Esophagus muscularis mucosa (tissue), 4 donors: ENCODE measurements around the gene PPCS. TPM values are rescaled to one million over a fixed set of nuclear protein-coding genes. Genes with fewer than 3 reads are reported as not detected.
A peak's percentile ranks its signal among the peaks of the same experiment; 100 is the strongest.

ENCODE experiments used
- DNase-seq: peaks from one replicate; pipeline ENCODE4 v3.0.0-alpha.2; 2017; ENCODE audit errors: extremely low spot score
- H3K27ac ChIP-seq, 4 donors: fragments of 200-600 bp; sonication (generic); replicated peaks in 1 of 4; 1 replicate in 3 of 4; 2 replicates in 1 of 4; pipeline ENCODE4 v1.5.1; 2016 to 2019; ENCODE audit warnings: mild to moderate bottlenecking in 1 of 4
- H3K27me3 ChIP-seq, 4 donors: fragments of 200-600 bp; sonication (generic); one replicate each; pipeline versions ENCODE4 v1.5.1 to v1.6.0; 2016 to 2019
- H3K36me3 ChIP-seq, 4 donors: fragments of 200-600 bp; sonication (generic); one replicate each; pipeline ENCODE4 v1.5.1; 2016 to 2019
- H3K4me1 ChIP-seq, 4 donors: fragments of 200-600 bp; sonication (generic); one replicate each; pipeline ENCODE4 v1.5.1; 2016 to 2019
- H3K4me3 ChIP-seq, 4 donors: fragments of 200-600 bp; sonication (generic); 1 replicate in 2 of 4; 2 replicates in 2 of 4; pipeline ENCODE4 v1.5.1; 2016 to 2019; ENCODE audit warnings: mild to moderate bottlenecking in 4 of 4, moderate library complexity in 1 of 4
- H3K9me3 ChIP-seq, 4 donors: fragments of 200-600 bp; sonication (generic); 1 replicate in 3 of 4; 2 replicates in 1 of 4; pipeline ENCODE4 v1.5.1; 2016 to 2019
- EP300 ChIP-seq: sonication (generic); formaldehyde crosslinking; IDR thresholded peaks from one replicate; pipeline ENCODE4 v1.6.1; 2017; ENCODE audit warnings: antibody characterized with exemption
- POLR2A ChIP-seq: fragments of 450-650 bp; IDR thresholded peaks from one replicate; pipeline ENCODE4 v1.6.1; 2017; ENCODE audit warnings: antibody characterized with exemption, moderate library complexity, mild to moderate bottlenecking, low read depth
- POLR2AphosphoS5 ChIP-seq, 2 donors: sonication (generic); formaldehyde crosslinking; IDR thresholded peaks; one replicate each; pipeline ENCODE4 v1.6.1; 2017; ENCODE audit warnings: antibody characterized with exemption in 2 of 2
- WGBS: methylation state at CpG from one replicate; pipeline ENCODE4 v1.1.5; 2018; 5-methylcytosine and 5-hydroxymethylcytosine counted together
- intact Hi-C: fragments of 100-400 bp; cut with DNase I; formaldehyde crosslinking; loops from one replicate; pipeline ENCODE4 v1.15.1; 2023
- total RNA-seq, 4 donors: library from RNA; depleted of rRNA; stranded (reverse); fragments of >200 nt; gene quantifications; one replicate each; pipeline versions ENCODE4 v1.1.0 to v1.2.1, GENCODE V29; 2016
- TF ChIP-seq, protein P1 (sequence below), 3 experiments: fragments of 200-600 bp in 2 of 3; fragments of 450-650 bp in 1 of 3; sonication (generic) in 2 of 3; IDR thresholded peaks; one replicate each; pipeline ENCODE4 v1.5.1; 2017 to 2019; ENCODE audit warnings: antibody characterized with exemption in 3 of 3, mild to moderate bottlenecking in 2 of 3, moderate library complexity in 1 of 3

Gene PPCS
- total RNA-seq, 4 donors from 2014 or later = 59.1 to 105 (median 90.6) TPM

- peaks cover 28 to 38% (median 32%) of the 10 kb centered on the region in 4 donors for H3K4me1 ChIP-seq
- no peaks in the 10 kb centered on the region for H3K36me3 ChIP-seq
- H3K27ac ChIP-seq = peak overlapping the region; percentile 8 to 72 (median 55)
- WGBS = 67% methylated on average over 5 of the region's 5 CpGs
- no peak overlapping the region for H3K4me3 ChIP-seq
- TF ChIP-seq POLR2AphosphoS5 (IDR thresholded peaks at IDR 0.05) = peak; percentile 57 to 73
- no peak for TF ChIP-seq EP300
- TF ChIP-seq, protein P1, sequence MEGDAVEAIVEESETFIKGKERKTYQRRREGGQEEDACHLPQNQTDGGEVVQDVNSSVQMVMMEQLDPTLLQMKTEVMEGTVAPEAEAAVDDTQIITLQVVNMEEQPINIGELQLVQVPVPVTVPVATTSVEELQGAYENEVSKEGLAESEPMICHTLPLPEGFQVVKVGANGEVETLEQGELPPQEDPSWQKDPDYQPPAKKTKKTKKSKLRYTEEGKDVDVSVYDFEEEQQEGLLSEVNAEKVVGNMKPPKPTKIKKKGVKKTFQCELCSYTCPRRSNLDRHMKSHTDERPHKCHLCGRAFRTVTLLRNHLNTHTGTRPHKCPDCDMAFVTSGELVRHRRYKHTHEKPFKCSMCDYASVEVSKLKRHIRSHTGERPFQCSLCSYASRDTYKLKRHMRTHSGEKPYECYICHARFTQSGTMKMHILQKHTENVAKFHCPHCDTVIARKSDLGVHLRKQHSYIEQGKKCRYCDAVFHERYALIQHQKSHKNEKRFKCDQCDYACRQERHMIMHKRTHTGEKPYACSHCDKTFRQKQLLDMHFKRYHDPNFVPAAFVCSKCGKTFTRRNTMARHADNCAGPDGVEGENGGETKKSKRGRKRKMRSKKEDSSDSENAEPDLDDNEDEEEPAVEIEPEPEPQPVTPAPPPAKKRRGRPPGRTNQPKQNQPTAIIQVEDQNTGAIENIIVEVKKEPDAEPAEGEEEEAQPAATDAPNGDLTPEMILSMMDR (IDR thresholded peaks at IDR 0.05) = no peak
- TF ChIP-seq POLR2A = no peak
- no peak for DNase-seq
- no peaks in the 10 kb centered on the region for H3K9me3 ChIP-seq
- no peaks in the 10 kb centered on the region for H3K27me3 ChIP-seq
- intact Hi-C loops = no loop called here
These were observed 37.1 kb upstream of the PPCS start for GRCh38 chr1:42419126-42419821.

GRCh38 chr1:42420121-42420520 lies 36.2 kb upstream of the PPCS start:
- peak overlapping the region in 3 of 4 donors; percentile 41 to 72 (median 69) for H3K27ac ChIP-seq
- DNase-seq = no peak

DNA sequence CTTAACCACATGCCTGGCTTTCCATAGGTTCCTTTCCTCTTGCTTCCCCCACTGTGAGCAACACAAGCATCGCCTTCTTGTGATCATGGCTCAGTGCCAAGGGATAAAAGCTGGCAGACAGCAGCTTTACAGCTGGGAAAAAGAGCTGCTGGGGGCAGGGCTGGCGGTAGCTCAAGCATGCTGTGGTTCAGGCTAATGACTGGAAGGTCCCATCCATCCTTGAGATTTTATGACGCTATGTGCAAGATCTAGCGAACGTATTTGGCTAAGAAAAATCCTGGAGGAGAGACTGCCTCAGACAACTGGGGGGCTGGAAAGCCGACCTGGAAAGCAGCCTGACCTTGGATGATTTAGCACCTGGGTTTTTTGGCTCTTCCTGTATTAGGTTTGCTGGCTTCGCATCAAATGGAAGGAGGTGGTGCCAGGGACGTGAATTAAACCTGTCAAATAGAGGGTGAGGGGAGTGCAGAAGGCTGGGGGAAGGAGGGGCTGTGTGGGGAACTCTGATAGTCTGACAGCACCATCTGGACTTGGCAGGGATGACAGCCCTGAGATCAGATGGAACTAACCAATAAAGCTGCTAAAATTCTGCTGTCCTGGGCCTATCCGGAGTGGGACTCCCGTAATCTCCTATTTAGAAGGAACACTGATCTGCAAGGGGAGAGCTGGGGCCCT lies 35.3 kb upstream of the PPCS start:
- H3K4me1 ChIP-seq = peaks cover 28 to 38% (median 32%) of the 10 kb centered on the region in 4 donors
- H3K9me3 ChIP-seq = no peaks in the 10 kb centered on the region
- H3K4me3 ChIP-seq = no peak overlapping the region
- WGBS = 5% methylated on average over 8 of the region's 10 CpGs
- H3K27ac ChIP-seq = peak overlapping the region in 3 of 4 donors; percentile 41 to 72 (median 69)
- no peaks in the 10 kb centered on the region for H3K27me3 ChIP-seq
- no peak for TF ChIP-seq EP300
- TF ChIP-seq POLR2AphosphoS5 (IDR thresholded peaks at IDR 0.05) = peak; percentile 29 to 67
- no peaks in the 10 kb centered on the region for H3K36me3 ChIP-seq
- no peak for DNase-seq
- intact Hi-C loops = no loop called here

More at GRCh38 chr1:42420121-42420520, 36.2 kb upstream of the PPCS start:
- no peaks in the 10 kb centered on the region for H3K9me3 ChIP-seq
- no peak overlapping the region for H3K4me3 ChIP-seq
- peaks cover 28 to 38% (median 32%) of the 10 kb centered on the region in 4 donors for H3K4me1 ChIP-seq
- TF ChIP-seq, protein P1 (IDR thresholded peaks at IDR 0.05) = no peak
- TF ChIP-seq EP300 = no peak
- peak in 1 of 2 donors; percentile 48 for TF ChIP-seq POLR2AphosphoS5 (IDR thresholded peaks at IDR 0.05)
- no peak for TF ChIP-seq POLR2A
- H3K27me3 ChIP-seq = no peaks in the 10 kb centered on the region
- 49% methylated on average over 7 of the region's 7 CpGs for WGBS
- H3K36me3 ChIP-seq = no peaks in the 10 kb centered on the region
- intact Hi-C loops = no loop called here

GRCh38 chr1:42422737-42423136 lies 33.6 kb upstream of the PPCS start:
- Histone ChIP-seq H3K4me1 (peaks cover 21 to 38% (median 32%) of the 10 kb centered on the region in 4 donors), H3K9me3 (no peaks in the 10 kb centered on the region), H3K36me3 (no peaks in the 10 kb centered on the region), H3K4me3 (no peak overlapping the region), H3K27ac (peak overlapping the region in 1 of 4 donors; percentile 16), H3K27me3 (no peaks in the 10 kb centered on the region)
- intact Hi-C loops = no loop called here
- no peak for DNase-seq
- 44% methylated on average over 9 of the region's 9 CpGs for WGBS
- no peak for TF ChIP-seq POLR2A
- TF ChIP-seq, protein P1 (IDR thresholded peaks at IDR 0.05) = no peak
- TF ChIP-seq POLR2AphosphoS5 (IDR thresholded peaks at IDR 0.05) = no peak
- TF ChIP-seq EP300 = no peak

DNA sequence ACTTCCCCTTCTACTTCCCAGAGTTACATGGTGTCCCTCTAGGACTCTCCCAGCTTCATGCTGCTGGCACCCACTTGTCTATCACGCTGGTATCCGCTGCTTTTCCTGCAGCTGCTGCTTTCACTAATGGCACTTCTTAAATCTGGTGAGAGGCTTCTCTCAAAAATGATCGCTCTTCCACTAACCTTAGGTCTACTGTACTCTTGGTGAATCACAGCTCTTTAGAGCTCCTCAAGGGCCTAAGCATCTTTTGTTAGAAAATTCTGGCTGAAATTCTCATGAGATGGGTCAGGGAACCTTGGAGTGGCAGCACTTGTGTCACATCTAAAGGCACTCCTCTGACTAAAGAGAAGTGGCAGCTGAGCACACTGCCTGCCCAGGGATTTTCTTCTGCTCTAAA lies 32.7 kb upstream of the PPCS start:
- no peak for DNase-seq
- intact Hi-C loops = no loop called here
- H3K27ac ChIP-seq = no peak overlapping the region
- no peaks in the 10 kb centered on the region for H3K9me3 ChIP-seq
- peaks cover 21 to 38% (median 32%) of the 10 kb centered on the region in 4 donors for H3K4me1 ChIP-seq
- 94% methylated on average over 3 of the region's 3 CpGs for WGBS
- H3K36me3 ChIP-seq = no peaks in the 10 kb centered on the region
- H3K4me3 ChIP-seq = no peak overlapping the region
- H3K27me3 ChIP-seq = no peaks in the 10 kb centered on the region
- TF ChIP-seq POLR2AphosphoS5 (IDR thresholded peaks at IDR 0.05) (no peak), POLR2A (no peak), EP300 (no peak)
- TF ChIP-seq, protein P1 (IDR thresholded peaks at IDR 0.05) = no peak
